HepG2 (cell line): ENCODE data around the gene NFATC2. TPM values are rescaled to one million over a fixed set of nuclear protein-coding genes. Genes with fewer than 3 reads are reported as not detected.

Experiments used
- ATM ChIP-seq: fragments of 450-650 bp; IDR thresholded peaks from 2 replicates; pipeline ENCODE4 v1.7.1; 2017; ENCODE audit warnings: mild to moderate bottlenecking, borderline replicate concordance
- FOXK1 ChIP-seq: sonication (generic); formaldehyde crosslinking; IDR thresholded peaks from 2 replicates; pipeline ENCODE4 v1.4.0; 2020; ENCODE audit warnings: low read depth, missing genetic modification reagents, borderline replicate concordance
- HHEX ChIP-seq: IDR thresholded peaks from 2 replicates; pipeline ENCODE4 v1.6.1; 2016; ENCODE audit warnings: control low read depth
- HOXA5 ChIP-seq: sonication (generic); formaldehyde crosslinking; IDR thresholded peaks from 2 replicates; pipeline ENCODE4 v1.4.0; 2020; ENCODE audit warnings: missing genetic modification reagents
- JUN ChIP-seq: sonication (generic); formaldehyde crosslinking; IDR thresholded peaks from 2 replicates; pipeline ENCODE4 v1.4.0; 2020; ENCODE audit warnings: mild to moderate bottlenecking, missing genetic modification reagents
- KMT2A ChIP-seq: sonication (generic); formaldehyde crosslinking; IDR thresholded peaks from 2 replicates; pipeline ENCODE4 v1.4.0; 2020; ENCODE audit warnings: missing genetic modification reagents
- ZBTB21 ChIP-seq: sonication (generic); formaldehyde crosslinking; IDR thresholded peaks from 2 replicates; pipeline ENCODE4 v1.4.0; 2020; ENCODE audit warnings: missing genetic modification reagents
- ZBTB7A ChIP-seq: sonication (generic); formaldehyde crosslinking; IDR thresholded peaks from 2 replicates; pipeline ENCODE4 v1.8.0; 2022; ENCODE audit warnings: mild to moderate bottlenecking, missing genetic modification reagents
- ZNF333 ChIP-seq: sonication (generic); formaldehyde crosslinking; IDR thresholded peaks from 2 replicates; pipeline ENCODE4 v1.4.0; 2020; ENCODE audit warnings: mild to moderate bottlenecking, missing genetic modification reagents, borderline replicate concordance
- ZNF776 ChIP-seq: sonication (generic); formaldehyde crosslinking; IDR thresholded peaks from 2 replicates; pipeline ENCODE4 v1.4.0; 2020; ENCODE audit warnings: mild to moderate bottlenecking, missing genetic modification reagents
- ZNF883 ChIP-seq: sonication (generic); formaldehyde crosslinking; IDR thresholded peaks from 2 replicates; pipeline ENCODE4 v1.5.1; 2020; ENCODE audit warnings: mild to moderate bottlenecking, missing genetic modification reagents; ENCODE audit errors: not compliant biosample characterization
- polyA plus RNA-seq, 8 experiments: library from polyadenylated mRNA; depleted of rRNA in 3 of 8; stranded (reverse) in 7 of 8; unstranded in 1 of 8; fragments of >200 nt; fragmentation: Illumina TruSeq in 4 of 8; extraction: Trizol in 4 of 8; gene quantifications; 2 replicates each; pipeline versions ENCODE4 v1.2.1 to v1.2.3, GENCODE V29; 2011 to 2016; ENCODE audit warnings: low read depth in 4 of 8, missing spikeins in 1 of 8, mixed read lengths in 1 of 8; ENCODE audit not compliant: insufficient read depth in 1 of 8
- total RNA-seq, 5 experiments: library from RNA; depleted of rRNA; stranded (reverse); fragments of >200 nt; fragmentation: Illumina TruSeq; extraction: Trizol; gene quantifications; 2 replicates each; pipeline ENCODE4 v1.2.3, GENCODE V29; 2016; ENCODE audit warnings: low read depth in 1 of 5
- TF ChIP-seq, protein P1 (sequence below): sonication (generic); formaldehyde crosslinking; IDR thresholded peaks from 2 replicates; pipeline ENCODE4 v1.4.0; 2020; ENCODE audit warnings: missing genetic modification reagents
- TF ChIP-seq, protein P2 (sequence below): sonication (generic); formaldehyde crosslinking; conservative IDR thresholded peaks from 2 replicates; pipeline ENCODE4 v1.8.0; 2022; ENCODE audit warnings: mild to moderate bottlenecking, moderate library complexity, missing genetic modification reagents
- TF ChIP-seq, protein P3 (sequence below): sonication (generic); formaldehyde crosslinking; IDR thresholded peaks from 2 replicates; pipeline ENCODE4 v1.5.0; 2020; ENCODE audit warnings: missing genetic modification reagents, mild to moderate bottlenecking, borderline replicate concordance
- TF ChIP-seq, protein P4 (sequence below): sonication (generic); formaldehyde crosslinking; IDR thresholded peaks from 2 replicates; pipeline ENCODE4 v1.5.0; 2020; ENCODE audit warnings: mild to moderate bottlenecking, missing genetic modification reagents
- TF ChIP-seq, protein P5 (sequence below): sonication (generic); formaldehyde crosslinking; IDR thresholded peaks from 2 replicates; pipeline ENCODE4 v1.8.0; 2022; ENCODE audit warnings: mild to moderate bottlenecking, missing genetic modification reagents, moderate library complexity
- TF ChIP-seq, protein P6 (sequence below): sonication (generic); formaldehyde crosslinking; IDR thresholded peaks from 2 replicates; pipeline ENCODE4 v1.4.0; 2020; ENCODE audit warnings: mild to moderate bottlenecking, missing genetic modification reagents, borderline replicate concordance

NFATC2 gene
- total and polyA plus RNA-seq, 2 of the 13 experiments (the other 11 are each of a cell fraction or from before 2014, with no cell fraction given) = 1.9 to 3.3 TPM

DNA sequence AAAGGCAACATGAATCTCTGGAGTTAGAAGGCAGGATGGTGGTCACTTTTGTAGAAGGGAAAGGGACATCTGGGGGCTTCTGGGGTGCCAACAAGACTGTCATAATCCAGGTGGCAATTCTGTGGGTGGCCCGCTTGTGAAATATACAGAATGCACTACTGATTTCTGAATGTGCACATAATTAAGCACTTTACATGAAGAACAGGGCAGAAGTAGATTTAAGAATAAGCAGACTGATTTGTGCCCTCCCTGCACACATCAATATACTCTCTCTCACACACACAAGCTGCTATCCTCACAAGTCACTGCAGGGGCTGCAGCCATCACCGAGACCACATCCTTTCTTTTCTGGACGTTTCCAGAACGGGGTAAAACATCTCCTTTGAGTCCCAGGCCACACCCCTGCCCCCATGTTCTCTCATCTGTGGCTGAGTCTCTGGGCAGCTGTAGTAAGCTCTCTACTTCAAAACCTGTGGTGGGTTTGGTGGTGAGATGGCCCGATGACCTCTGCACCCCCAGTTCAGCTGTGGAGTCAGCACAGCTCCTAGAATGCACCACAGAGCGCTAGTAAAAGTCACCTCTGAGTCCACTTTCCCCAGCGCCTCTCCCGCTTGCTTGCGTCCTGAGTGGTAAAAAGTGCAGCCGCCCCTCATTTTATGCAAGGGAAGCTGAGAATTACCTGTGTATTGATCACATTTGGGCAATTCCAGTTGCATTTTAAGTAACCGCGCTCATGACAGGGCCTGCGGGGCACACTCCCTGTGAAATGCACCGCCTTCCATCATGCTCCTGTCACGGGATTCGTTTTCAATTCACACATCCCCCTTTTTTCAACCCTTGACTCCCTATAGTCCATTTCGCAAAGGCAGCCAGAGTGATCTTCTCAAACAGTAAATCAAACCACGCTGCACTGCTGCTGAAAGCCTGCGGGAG is 115.5 kb downstream of the NFATC2 start (continued):
- TF ChIP-seq HHEX (CRISPR knock-in tag) (0 out of 2 replicates have a peak, but pooled peaks have one; percentile 11), JUN (CRISPR knock-in tag) (no peak), ZNF776 (no peak), ZBTB7A (CRISPR knock-in tag) (no peak), ATM (no peak), ZNF333 (CRISPR knock-in tag) (no peak; the same call in 1 of the 2 replicates), FOXK1 (CRISPR knock-in tag) (no peak), HOXA5 (CRISPR knock-in tag) (no peak), ZNF883 (CRISPR knock-in tag) (no peak), KMT2A (no peak), ZBTB21 (CRISPR knock-in tag) (no peak)
- TF ChIP-seq, protein P1, sequence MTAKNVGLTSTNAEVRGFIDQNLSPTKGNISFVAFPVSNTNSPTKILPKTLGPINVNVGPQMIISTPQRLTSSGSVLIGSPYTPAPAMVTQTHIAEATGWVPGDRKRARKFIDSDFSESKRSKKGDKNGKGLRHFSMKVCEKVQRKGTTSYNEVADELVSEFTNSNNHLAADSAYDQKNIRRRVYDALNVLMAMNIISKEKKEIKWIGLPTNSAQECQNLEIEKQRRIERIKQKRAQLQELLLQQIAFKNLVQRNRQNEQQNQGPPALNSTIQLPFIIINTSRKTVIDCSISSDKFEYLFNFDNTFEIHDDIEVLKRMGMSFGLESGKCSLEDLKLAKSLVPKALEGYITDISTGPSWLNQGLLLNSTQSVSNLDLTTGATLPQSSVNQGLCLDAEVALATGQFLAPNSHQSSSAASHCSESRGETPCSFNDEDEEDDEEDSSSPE (CRISPR knock-in tag) = no peak; the same call in 1 of the 2 replicates
- TF ChIP-seq, protein P2, sequence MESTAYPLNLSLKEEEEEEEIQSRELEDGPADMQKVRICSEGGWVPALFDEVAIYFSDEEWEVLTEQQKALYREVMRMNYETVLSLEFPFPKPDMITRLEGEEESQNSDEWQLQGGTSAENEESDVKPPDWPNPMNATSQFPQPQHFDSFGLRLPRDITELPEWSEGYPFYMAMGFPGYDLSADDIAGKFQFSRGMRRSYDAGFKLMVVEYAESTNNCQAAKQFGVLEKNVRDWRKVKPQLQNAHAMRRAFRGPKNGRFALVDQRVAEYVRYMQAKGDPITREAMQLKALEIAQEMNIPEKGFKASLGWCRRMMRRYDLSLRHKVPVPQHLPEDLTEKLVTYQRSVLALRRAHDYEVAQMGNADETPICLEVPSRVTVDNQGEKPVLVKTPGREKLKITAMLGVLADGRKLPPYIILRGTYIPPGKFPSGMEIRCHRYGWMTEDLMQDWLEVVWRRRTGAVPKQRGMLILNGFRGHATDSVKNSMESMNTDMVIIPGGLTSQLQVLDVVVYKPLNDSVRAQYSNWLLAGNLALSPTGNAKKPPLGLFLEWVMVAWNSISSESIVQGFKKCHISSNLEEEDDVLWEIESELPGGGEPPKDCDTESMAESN (CRISPR knock-in tag) = no peak; the same call in 1 of the 2 replicates
- TF ChIP-seq, protein P3, sequence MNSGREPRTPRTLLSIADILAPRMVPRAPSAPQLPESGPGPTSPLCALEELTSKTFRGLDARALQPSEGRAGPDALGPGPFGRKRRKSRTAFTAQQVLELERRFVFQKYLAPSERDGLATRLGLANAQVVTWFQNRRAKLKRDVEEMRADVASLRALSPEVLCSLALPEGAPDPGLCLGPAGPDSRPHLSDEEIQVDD = no peak
- TF ChIP-seq, protein P4, sequence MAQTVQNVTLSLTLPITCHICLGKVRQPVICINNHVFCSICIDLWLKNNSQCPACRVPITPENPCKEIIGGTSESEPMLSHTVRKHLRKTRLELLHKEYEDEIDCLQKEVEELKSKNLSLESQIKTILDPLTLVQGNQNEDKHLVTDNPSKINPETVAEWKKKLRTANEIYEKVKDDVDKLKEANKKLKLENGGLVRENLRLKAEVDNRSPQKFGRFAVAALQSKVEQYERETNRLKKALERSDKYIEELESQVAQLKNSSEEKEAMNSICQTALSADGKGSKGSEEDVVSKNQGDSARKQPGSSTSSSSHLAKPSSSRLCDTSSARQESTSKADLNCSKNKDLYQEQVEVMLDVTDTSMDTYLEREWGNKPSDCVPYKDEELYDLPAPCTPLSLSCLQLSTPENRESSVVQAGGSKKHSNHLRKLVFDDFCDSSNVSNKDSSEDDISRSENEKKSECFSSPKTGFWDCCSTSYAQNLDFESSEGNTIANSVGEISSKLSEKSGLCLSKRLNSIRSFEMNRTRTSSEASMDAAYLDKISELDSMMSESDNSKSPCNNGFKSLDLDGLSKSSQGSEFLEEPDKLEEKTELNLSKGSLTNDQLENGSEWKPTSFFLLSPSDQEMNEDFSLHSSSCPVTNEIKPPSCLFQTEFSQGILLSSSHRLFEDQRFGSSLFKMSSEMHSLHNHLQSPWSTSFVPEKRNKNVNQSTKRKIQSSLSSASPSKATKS (CRISPR knock-in tag) = no peak
- TF ChIP-seq, protein P5, sequence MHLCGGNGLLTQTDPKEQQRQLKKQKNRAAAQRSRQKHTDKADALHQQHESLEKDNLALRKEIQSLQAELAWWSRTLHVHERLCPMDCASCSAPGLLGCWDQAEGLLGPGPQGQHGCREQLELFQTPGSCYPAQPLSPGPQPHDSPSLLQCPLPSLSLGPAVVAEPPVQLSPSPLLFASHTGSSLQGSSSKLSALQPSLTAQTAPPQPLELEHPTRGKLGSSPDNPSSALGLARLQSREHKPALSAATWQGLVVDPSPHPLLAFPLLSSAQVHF (CRISPR knock-in tag) = no peak
- TF ChIP-seq, protein P6, sequence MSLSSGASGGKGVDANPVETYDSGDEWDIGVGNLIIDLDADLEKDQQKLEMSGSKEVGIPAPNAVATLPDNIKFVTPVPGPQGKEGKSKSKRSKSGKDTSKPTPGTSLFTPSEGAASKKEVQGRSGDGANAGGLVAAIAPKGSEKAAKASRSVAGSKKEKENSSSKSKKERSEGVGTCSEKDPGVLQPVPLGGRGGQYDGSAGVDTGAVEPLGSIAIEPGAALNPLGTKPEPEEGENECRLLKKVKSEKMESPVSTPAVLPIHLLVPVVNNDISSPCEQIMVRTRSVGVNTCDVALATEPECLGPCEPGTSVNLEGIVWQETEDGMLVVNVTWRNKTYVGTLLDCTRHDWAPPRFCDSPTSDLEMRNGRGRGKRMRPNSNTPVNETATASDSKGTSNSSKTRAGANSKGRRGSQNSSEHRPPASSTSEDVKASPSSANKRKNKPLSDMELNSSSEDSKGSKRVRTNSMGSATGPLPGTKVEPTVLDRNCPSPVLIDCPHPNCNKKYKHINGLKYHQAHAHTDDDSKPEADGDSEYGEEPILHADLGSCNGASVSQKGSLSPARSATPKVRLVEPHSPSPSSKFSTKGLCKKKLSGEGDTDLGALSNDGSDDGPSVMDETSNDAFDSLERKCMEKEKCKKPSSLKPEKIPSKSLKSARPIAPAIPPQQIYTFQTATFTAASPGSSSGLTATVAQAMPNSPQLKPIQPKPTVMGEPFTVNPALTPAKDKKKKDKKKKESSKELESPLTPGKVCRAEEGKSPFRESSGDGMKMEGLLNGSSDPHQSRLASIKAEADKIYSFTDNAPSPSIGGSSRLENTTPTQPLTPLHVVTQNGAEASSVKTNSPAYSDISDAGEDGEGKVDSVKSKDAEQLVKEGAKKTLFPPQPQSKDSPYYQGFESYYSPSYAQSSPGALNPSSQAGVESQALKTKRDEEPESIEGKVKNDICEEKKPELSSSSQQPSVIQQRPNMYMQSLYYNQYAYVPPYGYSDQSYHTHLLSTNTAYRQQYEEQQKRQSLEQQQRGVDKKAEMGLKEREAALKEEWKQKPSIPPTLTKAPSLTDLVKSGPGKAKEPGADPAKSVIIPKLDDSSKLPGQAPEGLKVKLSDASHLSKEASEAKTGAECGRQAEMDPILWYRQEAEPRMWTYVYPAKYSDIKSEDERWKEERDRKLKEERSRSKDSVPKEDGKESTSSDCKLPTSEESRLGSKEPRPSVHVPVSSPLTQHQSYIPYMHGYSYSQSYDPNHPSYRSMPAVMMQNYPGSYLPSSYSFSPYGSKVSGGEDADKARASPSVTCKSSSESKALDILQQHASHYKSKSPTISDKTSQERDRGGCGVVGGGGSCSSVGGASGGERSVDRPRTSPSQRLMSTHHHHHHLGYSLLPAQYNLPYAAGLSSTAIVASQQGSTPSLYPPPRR (CRISPR knock-in tag) = no peak
